GM21786 (cell line): ENCODE measurements around the gene LIG4.
"Not testable (repeated sequence)": the region's sequence is repeated elsewhere in the genome, so short reads cannot be mapped to it uniquely, and the experiment has no call there.

Experiments used
- ATAC-seq: cut with Tn5 transposase; IDR thresholded peaks from one replicate; pipeline ENCODE4 v1.9.1; 2021; ENCODE audit not compliant: unreplicated experiment

LIG4 gene

GRCh38 chr13:108215436-108215835 is at the start of gene LIG4:
TSS of gene LIG4 (minus strand) at chr13:108215536. CDS start at chr13:108211268, 4,268 bp downstream.
- peak; percentile 58 for ATAC-seq

GRCh38 chr13:108263621-108264355 is 48.5 kb upstream of the LIG4 start:
- ATAC-seq, result no peak

GRCh38 chr13:108257248-108257647 is 41.9 kb upstream of the LIG4 start:
- no peak for ATAC-seq

DNA sequence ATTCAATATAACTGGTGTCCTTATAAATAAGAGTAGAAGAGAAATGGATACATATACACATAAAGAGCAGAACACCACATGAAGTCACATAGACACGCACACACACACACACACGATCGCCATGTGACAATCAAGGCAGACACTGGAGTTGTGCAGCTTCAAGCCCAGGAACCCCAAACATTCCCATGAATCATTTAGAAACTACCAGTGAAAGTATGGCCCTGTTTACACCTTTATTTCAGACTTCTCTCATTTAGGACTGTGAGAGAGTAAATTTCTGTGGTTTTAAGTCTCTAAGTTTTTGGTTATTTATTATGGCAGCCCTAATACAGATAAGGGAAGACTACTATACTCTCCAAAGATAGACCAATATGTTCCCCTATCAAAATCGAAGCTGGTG is 33.8 kb upstream of the LIG4 start:
- no peak for ATAC-seq

DNA sequence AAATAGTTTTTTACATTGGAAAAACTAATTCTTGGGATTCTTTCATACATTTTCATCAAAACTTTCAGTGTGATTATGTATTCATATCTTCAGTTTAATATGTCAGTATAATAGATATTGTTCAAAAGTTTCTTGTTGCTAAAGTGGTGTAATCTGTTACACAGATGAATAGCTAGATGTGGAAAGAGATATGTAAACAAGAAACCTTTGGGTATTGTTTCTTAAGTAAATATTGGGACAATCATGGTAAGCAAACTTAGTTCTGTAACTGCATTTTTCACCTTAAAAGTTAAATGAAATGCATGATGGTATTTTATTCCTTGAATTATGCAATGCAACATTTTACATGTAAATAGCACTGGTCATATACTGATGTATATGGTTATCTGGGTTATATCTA is 15.0 kb upstream of the LIG4 start:
- no peak for ATAC-seq

- ATAC-seq, result no peak
Observed at GRCh38 chr13:108227651-108228272, 12.4 kb upstream of the LIG4 start.

DNA sequence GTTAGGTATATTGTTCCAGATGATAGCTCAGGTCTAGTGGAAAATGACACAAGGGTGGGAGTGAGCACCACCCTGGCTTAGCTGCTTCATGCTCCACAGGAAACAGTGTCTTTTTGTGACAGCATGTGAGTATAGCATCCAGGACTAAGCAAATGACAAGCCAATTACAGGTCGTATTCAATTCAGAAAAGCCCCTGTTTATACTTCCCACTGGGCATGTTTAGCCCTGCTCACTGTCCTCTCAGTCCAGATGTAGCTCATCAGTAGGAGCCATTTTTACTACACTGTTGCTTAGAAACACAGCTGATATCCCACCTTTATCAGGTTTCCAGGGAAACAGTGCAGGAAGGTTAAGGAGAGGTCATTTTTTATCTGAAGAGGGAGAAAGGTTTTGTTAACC is 10.8 kb upstream of the LIG4 start:
- peak; percentile 47 for ATAC-seq

DNA sequence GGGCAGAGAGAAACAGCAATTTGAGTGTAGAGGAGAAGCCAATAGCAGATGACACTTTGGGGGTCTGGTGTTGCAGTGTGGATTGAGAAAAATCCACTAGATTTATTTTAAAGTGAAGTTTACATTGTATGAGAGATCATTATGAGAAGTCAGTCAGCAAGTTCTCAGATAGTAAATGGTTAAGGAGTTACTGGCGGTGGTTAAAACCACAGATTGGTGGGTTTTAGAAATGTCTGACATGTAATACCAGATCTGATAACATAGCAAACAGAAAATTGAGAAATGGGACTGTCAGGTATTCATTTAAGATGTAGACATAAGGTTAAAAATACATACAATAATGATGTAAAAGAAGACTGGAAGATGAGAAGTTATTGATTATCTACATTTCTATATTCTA is 10.1 kb upstream of the LIG4 start:
- peak; percentile 41 for ATAC-seq

GRCh38 chr13:108223687-108224503 is 8.6 kb upstream of the LIG4 start:
- ATAC-seq, result no peak

- ATAC-seq, result no peak
Observed at GRCh38 chr13:108220041-108220440, 4.7 kb upstream of the LIG4 start.

- ATAC-seq, result peak; percentile 70
Observed at GRCh38 chr13:108218044-108218974, 3.0 kb upstream of the LIG4 start, which contains the start of gene ABHD13. TSS of gene ABHD13 (plus strand) at chr13:108218392. CDS start at chr13:108229219, 10,827 bp downstream.

- ATAC-seq, result not testable (repeated sequence)
Observed at GRCh38 chr13:108217307-108218043, 2.1 kb upstream of the LIG4 start.

GRCh38 chr13:108214441-108215271 is 680 bp downstream of the LIG4 start:
- ATAC-seq, result no peak

DNA sequence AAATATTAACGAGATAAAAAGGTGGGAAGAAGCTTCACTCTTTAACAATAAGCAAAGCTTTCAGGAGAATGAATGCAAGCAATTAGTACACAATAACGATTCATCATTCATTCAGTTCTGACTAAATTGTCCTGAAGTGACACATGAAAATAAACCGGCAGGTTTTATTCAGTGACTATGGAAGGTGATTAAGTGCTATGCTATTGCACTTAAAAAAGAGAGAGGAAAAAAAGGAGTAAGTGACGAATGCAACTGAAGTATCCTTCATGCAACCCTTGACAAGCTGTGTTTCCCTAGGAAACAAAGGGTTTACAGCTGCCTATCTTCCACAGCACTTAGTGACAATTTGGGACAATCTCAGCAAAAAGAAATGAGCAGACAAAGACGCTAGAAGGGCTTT is 1.4 kb downstream of the LIG4 start:
- no peak for ATAC-seq

DNA sequence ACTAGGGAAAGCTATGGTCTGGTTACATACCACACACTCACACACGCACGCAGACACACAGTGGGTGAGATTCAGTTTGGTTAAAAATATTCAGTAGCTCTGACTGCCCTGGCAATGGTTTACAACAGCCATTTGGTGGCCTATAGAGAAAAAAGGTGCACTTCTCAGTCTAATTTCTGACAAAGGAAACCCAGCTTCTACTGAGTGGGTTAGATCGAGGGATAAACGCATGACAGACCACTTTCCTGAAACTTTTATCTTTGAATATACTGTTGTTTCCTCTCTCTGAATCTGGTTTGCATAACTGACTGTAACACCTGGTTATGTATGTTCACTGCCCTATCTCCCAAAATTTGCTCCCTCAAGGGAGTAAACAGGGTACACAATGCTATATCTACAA is 2.5 kb downstream of the LIG4 start:
- ATAC-seq, result peak; percentile 35

- ATAC-seq, result no peak
Observed at GRCh38 chr13:108210551-108210950, 4.8 kb downstream of the LIG4 start.

DNA sequence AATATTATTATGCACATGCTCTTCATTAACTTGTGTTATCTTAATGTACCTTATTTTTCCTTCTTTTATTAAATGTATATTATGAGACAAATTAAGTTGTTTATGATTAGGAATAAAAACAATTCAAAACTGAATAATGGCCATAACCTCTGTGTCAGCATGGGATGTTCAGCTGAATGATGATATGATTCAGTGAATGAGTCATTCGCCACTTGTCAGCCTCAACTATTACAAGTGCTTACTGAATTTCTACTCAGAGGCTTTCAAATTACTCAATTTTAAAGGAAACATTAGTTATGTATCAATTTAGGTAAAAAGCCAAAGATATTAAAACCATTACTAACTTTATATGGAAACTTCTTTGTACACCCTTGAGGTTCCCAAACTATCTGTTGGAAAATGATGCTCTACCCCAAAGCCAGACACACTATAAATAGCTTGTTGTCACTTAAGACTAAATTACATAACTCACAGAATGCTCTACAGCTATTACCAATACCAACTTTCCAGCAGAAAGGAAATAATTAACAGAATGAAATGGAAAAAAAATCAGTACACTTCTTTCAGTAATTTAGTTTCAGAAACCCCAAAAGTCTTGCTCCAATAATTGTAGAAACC is 14.4 kb downstream of the LIG4 start:
- ATAC-seq, result no peak

GRCh38 chr13:108195861-108196260 is 19.5 kb downstream of the LIG4 start:
- ATAC-seq, result no peak

- no peak for ATAC-seq
Observed at GRCh38 chr13:108195146-108195545, 20.2 kb downstream of the LIG4 start.
